Osteocyte (in vitro differentiated cells): ENCODE measurements around the gene COQ6. TPM values are rescaled to one million over a fixed set of nuclear protein-coding genes. Genes with fewer than 3 reads are reported as not detected.

Source experiments
- DNase-seq: peaks from one replicate; pipeline ENCODE4 v3.0.0; 2021; ENCODE audit warnings: mixed read lengths; ENCODE audit not compliant: unreplicated experiment; ENCODE audit errors: extremely low spot score
- H3K27ac Mint-ChIP-seq: one replicate; pipeline ENCODE4 v1.8.0; 2021; ENCODE audit warnings: mild to moderate bottlenecking, mixed read lengths; ENCODE audit not compliant: unreplicated experiment
- H3K27me3 Mint-ChIP-seq: one replicate; pipeline ENCODE4 v1.8.0; 2021; ENCODE audit warnings: mixed read lengths; ENCODE audit not compliant: unreplicated experiment
- H3K36me3 Mint-ChIP-seq: one replicate; pipeline ENCODE4 v1.8.0; 2021; ENCODE audit warnings: mixed read lengths; ENCODE audit not compliant: unreplicated experiment
- H3K4me1 Mint-ChIP-seq: one replicate; pipeline ENCODE4 v1.8.0; 2021; ENCODE audit warnings: mixed read lengths; ENCODE audit not compliant: unreplicated experiment
- H3K4me3 Mint-ChIP-seq: one replicate; pipeline ENCODE4 v1.8.0; 2021; ENCODE audit warnings: mild to moderate bottlenecking, moderate library complexity, mixed read lengths; ENCODE audit not compliant: unreplicated experiment
- H3K9me3 Mint-ChIP-seq: one replicate; pipeline ENCODE4 v1.8.0; 2021; ENCODE audit warnings: mixed read lengths; ENCODE audit not compliant: unreplicated experiment
- total RNA-seq: library from RNA; stranded (reverse); gene quantifications from 2 replicates; pipeline ENCODE4 v1.2.1, GENCODE V29; 2021
- TF ChIP-seq, protein P1 (sequence below): fragments of 200-600 bp; sonication (generic); IDR thresholded peaks from 2 replicates; pipeline ENCODE4 v1.5.0; 2021; ENCODE audit warnings: antibody characterized with exemption, mild to moderate bottlenecking, moderate library complexity

Gene COQ6
- total RNA-seq, 1 donor from 2014 or later = 24.0 TPM

DNA sequence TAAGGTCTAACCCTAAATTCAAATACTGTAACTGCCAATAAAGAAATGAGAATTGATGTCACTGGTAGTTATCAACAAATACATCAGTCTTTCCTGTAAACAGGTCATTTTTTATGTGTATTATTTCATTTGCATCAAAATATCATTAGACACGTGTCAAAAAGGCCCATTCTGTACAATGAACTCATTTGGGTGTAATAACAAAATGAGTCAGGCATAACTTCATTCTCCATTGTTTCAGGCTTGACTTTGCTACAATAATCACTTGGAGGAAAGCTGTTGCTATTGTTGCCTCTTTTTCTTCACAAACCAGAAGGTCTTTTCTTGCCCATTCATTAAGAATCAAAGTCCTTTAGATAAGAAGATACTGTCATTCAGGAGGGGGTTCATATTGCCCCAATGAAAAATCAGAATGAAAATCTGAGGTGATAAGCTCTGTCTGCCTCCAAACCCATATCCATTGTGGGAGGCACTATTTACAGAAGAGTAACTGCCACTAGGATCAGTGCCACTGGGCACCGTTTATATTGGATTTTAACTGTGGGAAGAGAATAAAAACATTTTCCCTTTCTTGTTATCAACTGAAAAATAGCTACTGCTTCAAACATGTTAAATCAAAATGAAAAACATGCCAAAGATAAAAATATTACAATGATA lies 58.9 kb downstream of the COQ6 start:
- no peak for DNase-seq
- H3K4me3 Mint-ChIP-seq = no peak overlapping the region
- H3K4me1 Mint-ChIP-seq = no peaks in the 10 kb centered on the region
- H3K27me3 Mint-ChIP-seq = no peaks in the 10 kb centered on the region
- H3K9me3 Mint-ChIP-seq = no peaks in the 10 kb centered on the region
- peaks cover 22% of the 10 kb centered on the region for H3K36me3 Mint-ChIP-seq
- TF ChIP-seq, protein P1, sequence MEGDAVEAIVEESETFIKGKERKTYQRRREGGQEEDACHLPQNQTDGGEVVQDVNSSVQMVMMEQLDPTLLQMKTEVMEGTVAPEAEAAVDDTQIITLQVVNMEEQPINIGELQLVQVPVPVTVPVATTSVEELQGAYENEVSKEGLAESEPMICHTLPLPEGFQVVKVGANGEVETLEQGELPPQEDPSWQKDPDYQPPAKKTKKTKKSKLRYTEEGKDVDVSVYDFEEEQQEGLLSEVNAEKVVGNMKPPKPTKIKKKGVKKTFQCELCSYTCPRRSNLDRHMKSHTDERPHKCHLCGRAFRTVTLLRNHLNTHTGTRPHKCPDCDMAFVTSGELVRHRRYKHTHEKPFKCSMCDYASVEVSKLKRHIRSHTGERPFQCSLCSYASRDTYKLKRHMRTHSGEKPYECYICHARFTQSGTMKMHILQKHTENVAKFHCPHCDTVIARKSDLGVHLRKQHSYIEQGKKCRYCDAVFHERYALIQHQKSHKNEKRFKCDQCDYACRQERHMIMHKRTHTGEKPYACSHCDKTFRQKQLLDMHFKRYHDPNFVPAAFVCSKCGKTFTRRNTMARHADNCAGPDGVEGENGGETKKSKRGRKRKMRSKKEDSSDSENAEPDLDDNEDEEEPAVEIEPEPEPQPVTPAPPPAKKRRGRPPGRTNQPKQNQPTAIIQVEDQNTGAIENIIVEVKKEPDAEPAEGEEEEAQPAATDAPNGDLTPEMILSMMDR = no peak
- no peak overlapping the region for H3K27ac Mint-ChIP-seq

Other genes with a start within 250 kb of the COQ6 start
- 81.4 and 81.8 TPM in 2 replicates for gene PNMA1, start 235.9 kb upstream of the COQ6 start, total RNA-seq
- 5.0 and 7.2 TPM in 2 replicates for gene PTGR2, start 98.5 kb upstream of the COQ6 start, total RNA-seq
- 41.8 and 42.2 TPM in 2 replicates for gene ZNF410, start 63.4 kb upstream of the COQ6 start, total RNA-seq
- 5.7 and 5.8 TPM in 2 replicates for gene FAM161B, start 208 bp upstream of the COQ6 start, total RNA-seq
- gene ENTPD5, start 69.0 kb downstream of the COQ6 start, total RNA-seq = 17.0 and 18.4 TPM in 2 replicates
- gene BBOF1, start 69.0 kb downstream of the COQ6 start, total RNA-seq = 8.0 and 9.1 TPM in 2 replicates
- gene ALDH6A1, start 134.2 kb downstream of the COQ6 start, total RNA-seq = 25.6 and 25.7 TPM in 2 replicates
- 9.0 and 10.4 TPM in 2 replicates for gene LIN52, start 134.7 kb downstream of the COQ6 start, total RNA-seq